Endothelial cell (in vitro differentiated cells): ENCODE data around the gene CHCHD6. TPM values are rescaled to one million over a fixed set of nuclear protein-coding genes. Genes with fewer than 3 reads are reported as not detected.

ENCODE experiments used
- DNase-seq: peaks from one replicate; pipeline ENCODE4 v3.0.0; 2021; ENCODE audit warnings: low spot score
- H3K27ac Mint-ChIP-seq: one replicate; pipeline ENCODE4 v1.8.0; 2021; ENCODE audit warnings: mixed read lengths, inconsistent platforms; ENCODE audit not compliant: unreplicated experiment
- H3K27me3 Mint-ChIP-seq: one replicate; pipeline ENCODE4 v1.8.0; 2021; ENCODE audit warnings: mild to moderate bottlenecking, moderate library complexity, mixed read lengths, inconsistent platforms; ENCODE audit not compliant: unreplicated experiment
- H3K36me3 Mint-ChIP-seq: one replicate; pipeline ENCODE4 v1.8.0; 2021; ENCODE audit warnings: mild to moderate bottlenecking, low read depth, mixed read lengths, inconsistent platforms; ENCODE audit not compliant: unreplicated experiment
- H3K4me1 Mint-ChIP-seq: one replicate; pipeline ENCODE4 v1.8.0; 2021; ENCODE audit warnings: mild to moderate bottlenecking, mixed read lengths, inconsistent platforms; ENCODE audit not compliant: unreplicated experiment
- H3K4me3 Mint-ChIP-seq: one replicate; pipeline ENCODE4 v1.8.0; 2021; ENCODE audit warnings: mild to moderate bottlenecking, mixed read lengths, inconsistent platforms; ENCODE audit not compliant: unreplicated experiment
- H3K9me3 Mint-ChIP-seq: one replicate; pipeline ENCODE4 v1.8.0; 2021; ENCODE audit warnings: mixed read lengths, inconsistent platforms; ENCODE audit not compliant: unreplicated experiment
- CTCF ChIP-seq: fragments of 200-600 bp; sonication (generic); IDR thresholded peaks from one replicate; pipeline ENCODE4 v1.5.0; 2021; ENCODE audit warnings: antibody characterized with exemption; ENCODE audit not compliant: unreplicated experiment
- total RNA-seq: library from RNA; stranded (reverse); fragmentation: NEBNext Ultra II Directional; extraction: Animal tissue kit (Norgen Biotek cat#: 25700); gene quantifications from one replicate; pipeline ENCODE4 v1.2.1, GENCODE V29; 2021; ENCODE audit not compliant: unreplicated experiment

Gene CHCHD6
- total RNA-seq, 1 donor from 2014 or later = 9.2 TPM

GRCh38 chr3:126859415-126860246, 155.6 kb downstream of the CHCHD6 start:
- peaks cover under 1% of the 10 kb centered on the region for H3K36me3 Mint-ChIP-seq
- no peak overlapping the region for H3K27ac Mint-ChIP-seq
- H3K27me3 Mint-ChIP-seq = no peaks in the 10 kb centered on the region
- no peak overlapping the region for H3K4me3 Mint-ChIP-seq
- TF ChIP-seq CTCF = no peak
- peaks cover 16% of the 10 kb centered on the region for H3K4me1 Mint-ChIP-seq
- DNase-seq = no peak
- no peaks in the 10 kb centered on the region for H3K9me3 Mint-ChIP-seq

DNA sequence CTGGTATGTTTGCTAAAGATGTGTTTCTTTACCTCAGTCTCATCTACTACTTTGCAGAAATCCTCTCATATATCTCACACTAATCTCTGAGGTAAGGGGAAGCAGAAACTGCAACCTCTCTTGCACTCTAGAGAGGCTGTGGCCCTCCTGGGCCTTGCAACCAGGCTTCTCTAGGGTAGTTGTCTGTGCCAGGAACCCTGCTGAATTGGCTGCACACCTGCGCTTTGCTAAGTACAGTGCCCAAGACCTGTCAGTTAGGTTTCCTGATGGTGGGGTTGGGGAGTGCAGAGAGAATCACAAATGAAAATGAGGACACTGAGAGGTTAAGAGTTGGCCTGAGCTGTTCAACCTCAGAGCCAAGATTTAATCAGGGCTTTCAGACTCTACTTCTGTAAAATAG, 161.7 kb downstream of the CHCHD6 start:
- Mint-ChIP-seq H3K4me1 (no peaks in the 10 kb centered on the region), H3K4me3 (no peak overlapping the region), H3K27ac (peak overlapping the region; percentile 67), H3K9me3 (no peaks in the 10 kb centered on the region), H3K27me3 (peaks cover 3% of the 10 kb centered on the region), H3K36me3 (peaks cover 13% of the 10 kb centered on the region)
- no peak for TF ChIP-seq CTCF
- no peak for DNase-seq

- TF ChIP-seq CTCF = no peak
- DNase-seq = no peak
- Mint-ChIP-seq H3K27ac (no peak overlapping the region), H3K4me1 (no peaks in the 10 kb centered on the region), H3K4me3 (no peak overlapping the region), H3K9me3 (no peaks in the 10 kb centered on the region), H3K36me3 (peaks cover 13% of the 10 kb centered on the region), H3K27me3 (peaks cover 3% of the 10 kb centered on the region)
These were observed 162.2 kb downstream of the CHCHD6 start for GRCh38 chr3:126866175-126866759.

DNA sequence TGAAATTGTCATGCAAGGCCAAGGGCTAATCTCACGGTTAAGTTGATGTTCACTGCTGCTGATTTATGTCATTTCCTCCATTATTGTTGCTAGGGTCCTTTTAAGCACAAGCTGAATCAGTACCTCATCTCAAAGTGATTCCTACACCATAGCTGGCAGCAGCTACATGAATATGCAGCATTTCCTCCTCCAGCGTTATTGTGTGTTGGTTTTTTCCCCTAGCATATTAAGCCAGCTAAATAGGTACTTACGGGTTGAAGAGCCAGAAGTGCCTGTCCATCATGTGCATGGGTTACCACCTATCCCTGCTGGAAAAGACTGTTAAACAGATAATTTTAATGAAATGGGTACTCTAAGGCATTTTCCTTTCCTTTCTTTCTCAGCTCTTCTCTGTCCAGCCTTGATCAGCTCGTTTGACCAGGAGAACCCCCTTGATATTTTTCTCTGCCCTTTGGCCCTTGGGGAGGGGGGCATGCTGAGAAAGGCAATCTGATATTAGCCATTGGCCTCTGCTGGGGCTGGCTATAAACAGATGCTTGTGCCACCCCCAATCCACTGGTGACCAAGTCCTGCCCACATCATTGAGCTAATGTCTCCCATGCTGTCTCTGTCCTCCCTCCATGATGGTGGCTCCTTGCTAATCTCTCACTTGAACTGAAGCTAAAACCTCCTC, 163.3 kb downstream of the CHCHD6 start:
- no peak overlapping the region for H3K4me3 Mint-ChIP-seq
- DNase-seq = no peak
- H3K4me1 Mint-ChIP-seq = no peaks in the 10 kb centered on the region
- no peak for TF ChIP-seq CTCF
- H3K27me3 Mint-ChIP-seq = peaks cover 3% of the 10 kb centered on the region
- H3K27ac Mint-ChIP-seq = peak overlapping the region; percentile 30
- peaks cover 13% of the 10 kb centered on the region for H3K36me3 Mint-ChIP-seq
- H3K9me3 Mint-ChIP-seq = no peaks in the 10 kb centered on the region

DNA sequence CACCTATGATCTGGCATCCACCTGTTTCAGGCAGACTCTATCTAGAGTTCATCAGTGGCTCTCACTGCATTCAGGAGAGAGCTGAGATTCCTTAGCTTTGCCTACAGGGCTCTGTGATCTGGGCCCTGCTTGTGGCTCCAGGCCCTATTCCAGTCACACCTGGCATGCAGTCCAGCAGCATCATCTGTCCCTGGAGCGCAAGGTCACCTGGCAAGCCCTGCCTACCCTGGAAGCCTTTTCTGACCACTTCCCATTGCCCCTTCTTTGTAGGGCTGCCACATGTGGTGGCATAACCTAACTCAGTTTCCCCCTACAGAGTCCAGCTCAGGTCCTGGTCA, 163.8 kb downstream of the CHCHD6 start:
- H3K4me1 Mint-ChIP-seq = peaks cover 2% of the 10 kb centered on the region
- H3K27me3 Mint-ChIP-seq = peaks cover 3% of the 10 kb centered on the region
- H3K27ac Mint-ChIP-seq = peak overlapping the region; percentile 30
- H3K36me3 Mint-ChIP-seq = peaks cover 13% of the 10 kb centered on the region
- H3K4me3 Mint-ChIP-seq = no peak overlapping the region
- DNase-seq = no peak
- TF ChIP-seq CTCF = no peak
- no peaks in the 10 kb centered on the region for H3K9me3 Mint-ChIP-seq
